Measurements from ENCODE around the gene PAXX.

The PAXX gene

GRCh38 chr9:137017791-137018497, 25.7 kb downstream of the PAXX start:
- no peak for DNase-seq (ENCODE audit: low read depth in 2 of 2)

GRCh38 chr9:137018761-137019559, 26.7 kb downstream of the PAXX start:
- no peak for DNase-seq (ENCODE audit: low read depth in 2 of 2)

- DNase-seq (ENCODE audit: low read depth in 2 of 2) = no peak
Measured at GRCh38 chr9:137019891-137020683, 27.9 kb downstream of the PAXX start.

DNA sequence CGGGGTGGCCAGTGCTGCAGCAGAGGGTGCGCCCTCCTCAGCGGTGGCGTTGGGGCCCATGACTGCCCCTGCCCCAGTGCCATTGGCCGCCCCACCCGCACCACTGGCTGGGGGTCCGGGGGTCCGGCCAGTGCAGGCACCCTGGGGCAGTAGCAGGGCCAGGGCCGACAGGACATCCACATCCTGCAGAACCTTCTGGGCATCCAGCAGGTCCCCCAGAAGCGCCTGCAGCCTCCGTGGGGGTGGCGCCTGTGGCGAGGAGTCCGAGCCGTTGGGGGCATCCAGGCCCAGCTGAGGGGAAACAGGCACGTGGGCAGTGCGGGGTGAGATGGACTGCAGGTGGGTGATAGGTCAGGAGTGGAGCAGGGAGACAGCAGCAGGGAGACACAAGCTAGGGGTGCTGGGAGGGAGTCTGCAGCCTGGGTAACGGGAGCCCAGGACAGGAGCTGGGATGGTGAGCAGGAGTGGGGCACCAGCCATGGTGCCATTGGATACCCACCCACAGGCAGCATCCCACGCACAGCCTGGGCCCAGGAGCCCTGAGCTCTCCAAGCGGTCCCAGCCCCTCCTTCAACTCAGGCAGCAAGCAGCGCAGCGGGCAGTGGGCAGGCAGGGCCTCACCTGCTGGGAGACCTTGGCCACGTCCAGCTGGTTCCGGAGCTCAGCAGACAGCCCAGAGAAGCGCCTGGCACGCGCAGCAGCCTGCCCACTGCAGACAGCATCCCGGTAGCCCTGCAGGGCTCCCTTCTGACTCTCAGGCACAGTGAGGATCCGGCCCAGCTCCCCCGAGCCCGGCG, 28.7 kb downstream of the PAXX start:
- DNase-seq (ENCODE audit: low read depth in 2 of 2) = no peak

DNA sequence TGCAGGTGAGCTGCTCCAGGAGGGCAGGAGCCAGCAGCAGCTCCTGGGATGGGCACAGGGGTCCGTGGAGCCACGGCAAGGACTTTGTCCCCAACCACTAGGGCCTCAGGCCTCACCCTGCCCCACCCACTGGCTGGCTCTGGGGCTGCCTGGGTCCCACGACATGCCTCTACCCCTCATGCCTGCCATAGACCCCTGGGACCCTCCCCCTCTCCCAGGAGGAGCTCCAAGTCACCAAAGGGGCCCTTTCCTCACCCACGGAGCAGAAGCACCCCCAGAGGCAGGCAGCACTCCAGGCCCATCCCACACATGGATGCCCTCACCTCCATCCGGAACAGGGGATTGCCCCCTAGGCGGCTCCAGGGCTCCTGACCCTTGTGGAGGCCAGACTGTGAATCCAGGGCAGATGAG, 29.4 kb downstream of the PAXX start:
- DNase-seq (ENCODE audit: low read depth in 2 of 2) = no peak

- DNase-seq (ENCODE audit: low read depth in 2 of 2) = no peak
Measured at GRCh38 chr9:137021979-137022661, 29.9 kb downstream of the PAXX start.

- no peak for DNase-seq (ENCODE audit: low read depth in 2 of 2)
Measured at GRCh38 chr9:137022662-137023008, 30.4 kb downstream of the PAXX start.

DNA sequence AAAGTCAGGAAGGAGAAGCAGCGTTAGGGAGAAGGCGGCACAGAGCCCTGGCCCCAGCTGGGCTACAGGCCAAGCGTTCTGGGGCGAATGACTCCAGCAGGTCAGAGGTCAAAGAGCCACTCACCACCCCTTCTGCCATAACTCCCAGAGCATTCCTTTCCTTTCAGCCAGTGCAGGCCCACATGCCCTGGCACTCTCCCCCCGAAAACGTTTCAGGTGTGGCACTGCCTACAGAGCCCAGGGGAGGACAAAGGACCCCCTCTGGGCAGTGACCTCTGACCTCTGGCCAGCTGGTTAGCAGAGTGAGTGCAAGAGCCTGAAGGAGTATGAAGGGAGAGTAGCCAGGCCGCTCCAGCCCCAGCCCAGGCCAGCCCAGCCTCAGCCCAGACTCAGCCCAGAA, 30.9 kb downstream of the PAXX start:
- DNase-seq (ENCODE audit: low read depth in 2 of 2) = no peak

DNA sequence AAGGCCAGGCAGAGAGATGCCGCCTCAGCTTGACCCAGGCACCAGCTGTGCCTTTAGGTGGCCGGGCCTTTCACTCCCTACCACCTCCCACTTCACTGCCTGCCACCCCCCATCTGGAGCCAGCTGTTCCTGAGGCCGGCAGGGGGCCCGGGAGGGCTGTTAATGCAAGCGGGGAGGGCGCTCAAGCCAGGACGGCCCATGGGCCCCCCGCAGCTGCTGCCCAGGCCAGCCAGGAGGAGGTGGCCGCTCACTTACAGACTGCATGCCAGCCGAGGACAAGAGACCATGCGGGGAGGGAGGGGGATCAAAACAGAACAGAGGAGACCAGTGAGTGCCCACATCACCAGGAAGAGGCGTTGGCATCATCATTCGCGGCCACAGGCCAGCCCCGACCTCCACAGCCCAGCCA, 31.4 kb downstream of the PAXX start:
- DNase-seq (ENCODE audit: low read depth in 2 of 2) = no peak

- no peak for DNase-seq (ENCODE audit: low read depth in 2 of 2)
Measured at GRCh38 chr9:137025517-137025966, 33.3 kb downstream of the PAXX start.

DNA sequence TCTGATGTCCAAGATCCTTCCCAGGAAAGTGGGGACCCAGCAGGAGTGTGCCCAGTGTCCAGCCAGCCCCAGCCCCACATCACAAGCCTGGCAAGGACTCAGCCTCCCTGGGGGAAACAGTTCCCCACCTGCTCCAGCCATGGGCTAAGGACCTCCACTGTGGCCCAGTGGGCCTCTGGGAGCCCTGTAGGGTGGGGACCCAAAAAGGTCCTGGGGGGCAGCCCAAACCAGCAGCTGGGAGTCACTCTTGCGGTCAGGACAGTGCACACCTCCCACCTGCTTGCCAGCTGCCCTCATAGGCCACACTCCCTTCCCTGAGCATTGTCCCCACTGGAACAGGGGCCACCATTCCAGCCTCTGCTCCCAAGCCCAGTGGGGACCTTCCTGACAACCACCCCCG, 34.2 kb downstream of the PAXX start:
- no peak for DNase-seq (ENCODE audit: low read depth in 2 of 2)

GRCh38 chr9:137026828-137027227, 34.6 kb downstream of the PAXX start:
- no peak for DNase-seq (ENCODE audit: low read depth in 2 of 2)

DNA sequence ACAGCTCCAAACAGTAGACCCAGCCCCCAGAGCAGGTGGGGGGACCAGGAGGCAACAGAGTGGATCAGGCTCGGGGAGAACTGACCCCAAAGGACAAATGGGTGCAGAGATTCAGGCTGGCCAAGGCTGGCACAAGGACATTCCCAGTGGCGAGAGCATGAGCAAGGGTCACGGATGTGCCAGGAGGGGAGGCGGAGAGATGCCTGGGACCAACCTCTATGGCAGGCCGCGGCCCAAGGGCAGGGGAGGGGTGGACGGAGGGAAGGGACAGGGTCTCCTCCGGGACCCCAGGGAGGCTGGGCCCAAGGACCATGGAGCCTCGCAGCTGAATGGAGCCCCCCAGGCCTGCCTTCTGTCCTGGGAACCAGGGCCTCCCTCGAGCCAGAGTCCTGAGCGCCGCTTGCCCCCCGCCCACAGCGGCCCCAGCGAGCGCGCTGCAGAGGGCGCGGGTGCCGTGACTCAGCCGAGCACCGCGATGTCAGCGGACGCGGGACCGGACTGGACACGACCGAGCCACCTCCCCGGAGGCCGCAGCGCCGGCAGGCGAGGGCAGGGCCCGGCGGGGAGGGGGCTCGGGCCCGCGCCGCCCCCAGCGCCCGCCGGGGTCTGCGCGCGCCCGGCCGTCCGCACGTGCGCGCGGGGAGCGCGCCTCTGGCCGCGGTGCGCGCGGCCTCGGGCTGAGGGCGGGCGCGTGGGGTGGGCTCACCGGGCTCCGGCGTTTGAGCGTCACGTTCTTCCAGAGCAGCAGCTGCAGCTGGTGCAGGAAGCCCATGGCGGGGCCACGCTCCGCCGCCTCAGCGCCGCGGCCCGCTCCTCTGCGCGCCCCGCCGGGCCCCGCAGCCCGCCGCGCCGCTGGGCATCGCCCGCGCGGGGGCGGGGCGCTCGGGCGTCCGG, 35.4 kb downstream of the PAXX start, which contains the start of gene ABCA2:
Gene ABCA2, minus strand, starts transcription at position 869 of the 894 bp plus-strand sequence. Its CDS starts 97 bp downstream, at position 772.
- DNase-seq (ENCODE audit: low read depth in 2 of 2) = no peak

DNA sequence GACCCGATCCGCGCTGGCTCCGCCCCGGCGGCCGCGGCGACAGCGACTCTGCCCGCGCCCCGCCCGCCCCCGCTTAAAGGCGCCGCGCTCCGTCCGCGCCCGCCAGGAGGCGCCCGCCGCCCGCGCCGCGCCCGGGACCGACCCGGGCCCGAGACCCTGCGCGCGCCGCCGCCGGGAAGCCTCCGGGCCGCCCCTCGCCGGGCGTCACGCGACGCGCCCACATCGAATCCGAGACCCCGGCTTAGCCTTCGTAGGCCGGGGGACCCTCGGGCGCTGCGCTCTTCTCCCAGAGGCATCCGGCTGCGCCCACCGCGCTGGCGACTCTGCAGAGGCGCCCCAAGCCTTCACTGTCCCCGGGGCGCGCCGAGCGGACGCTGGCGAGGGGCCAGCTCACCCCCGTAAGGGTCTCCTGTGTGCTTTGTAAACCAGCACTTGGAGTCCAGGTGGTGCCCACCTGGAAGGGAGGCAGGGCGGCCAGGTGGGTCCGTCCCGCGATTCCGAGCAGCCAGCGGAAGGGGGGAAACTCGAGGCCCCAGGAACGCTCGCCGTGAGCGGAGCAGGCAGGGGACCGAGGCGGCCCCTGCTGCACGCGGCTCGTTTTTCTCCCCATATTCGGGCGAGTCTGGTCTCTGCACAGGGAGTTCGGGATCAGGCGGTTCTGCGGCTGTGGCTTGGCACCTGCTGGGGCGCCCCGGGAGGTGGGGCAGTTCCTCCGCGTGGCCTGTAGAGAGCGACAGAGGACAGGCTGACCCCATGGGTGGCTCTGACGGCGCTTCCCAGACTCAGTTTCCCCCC, 36.2 kb downstream of the PAXX start:
- no peak for DNase-seq (ENCODE audit: low read depth in 2 of 2)

DNA sequence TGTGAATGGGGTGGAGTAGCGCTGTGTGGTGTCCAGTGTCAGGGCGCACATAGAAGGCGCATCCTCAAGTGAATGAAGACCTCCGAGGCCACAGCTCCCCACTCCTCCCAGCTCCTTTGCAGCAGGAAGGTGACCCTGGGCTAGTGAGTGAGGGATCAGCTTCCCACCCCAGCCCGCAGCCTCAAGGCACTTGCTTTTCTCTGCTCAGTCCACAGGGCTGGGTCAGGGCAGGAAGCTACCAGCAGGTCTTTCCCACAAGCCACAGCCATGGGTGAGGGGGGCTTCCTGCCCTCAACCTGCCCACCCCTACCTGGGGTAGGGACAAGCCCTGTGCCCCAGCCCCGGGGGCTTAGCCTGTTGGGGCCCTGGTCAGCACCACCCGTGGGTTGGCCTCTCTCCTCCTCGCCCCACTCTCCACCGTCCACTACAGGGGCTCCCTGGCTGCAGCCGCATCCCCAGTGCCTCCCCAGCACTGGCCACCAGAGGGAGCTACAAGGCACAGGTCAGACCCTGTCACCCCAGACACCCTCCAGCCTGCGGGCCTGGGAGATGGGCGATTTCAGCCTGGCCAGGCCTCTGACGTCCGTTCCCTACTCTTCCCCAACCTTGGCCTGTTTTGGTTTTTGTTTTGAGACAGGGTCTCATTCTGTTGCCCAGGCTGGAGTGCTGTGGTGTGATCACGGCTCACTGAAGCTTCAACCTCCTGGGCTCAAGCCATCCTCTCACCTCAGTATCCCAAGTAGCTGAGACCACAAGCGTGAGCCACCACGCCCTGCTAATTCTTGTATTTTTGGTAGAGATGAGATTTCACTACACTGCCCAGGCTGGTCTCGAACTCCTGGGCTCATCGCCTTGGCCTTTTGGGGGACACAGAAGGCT, 37.1 kb downstream of the PAXX start:
- DNase-seq (ENCODE audit: low read depth in 2 of 2) = no peak

DNA sequence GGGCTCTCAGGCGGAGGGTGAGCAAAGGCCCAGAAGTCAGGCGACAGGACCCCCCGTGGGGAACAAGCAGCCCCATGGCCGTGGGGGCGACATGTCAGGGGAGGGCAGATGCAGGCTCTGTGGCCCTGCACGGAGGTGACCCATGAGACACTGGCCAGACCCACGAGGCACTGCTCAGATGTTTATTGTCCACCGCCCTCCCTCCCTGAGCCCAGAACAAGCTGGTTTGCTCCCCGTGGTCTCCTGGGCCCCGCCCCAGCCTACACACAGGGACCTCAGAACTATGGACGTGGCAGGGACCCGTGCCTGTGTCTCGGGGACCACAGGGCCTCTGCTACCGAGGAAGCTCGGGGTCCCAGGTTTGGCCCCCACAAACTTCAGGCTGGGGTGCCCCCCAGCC, 37.8 kb downstream of the PAXX start:
- no peak for DNase-seq (ENCODE audit: low read depth in 2 of 2)

GRCh38 chr9:137030538-137031527, 38.6 kb downstream of the PAXX start:
- DNase-seq (ENCODE audit: low read depth in 2 of 2) = no peak
